PC-9 (cell line): ENCODE data around the gene PRCC.

Source experiments
- EZH2 ChIP-seq: fragments of 200-600 bp; sonication (generic); IDR thresholded peaks from 2 replicates; pipeline ENCODE4 v1.8.0; 2017; ENCODE audit warnings: antibody characterized with exemption, low read depth
- TF ChIP-seq, protein P1 (sequence below): fragments of 200-600 bp; sonication (generic); conservative IDR thresholded peaks from 2 replicates; pipeline ENCODE4 v1.6.1; 2017; ENCODE audit warnings: mixed run types, antibody characterized with exemption, mild to moderate bottlenecking, moderate library complexity

DNA sequence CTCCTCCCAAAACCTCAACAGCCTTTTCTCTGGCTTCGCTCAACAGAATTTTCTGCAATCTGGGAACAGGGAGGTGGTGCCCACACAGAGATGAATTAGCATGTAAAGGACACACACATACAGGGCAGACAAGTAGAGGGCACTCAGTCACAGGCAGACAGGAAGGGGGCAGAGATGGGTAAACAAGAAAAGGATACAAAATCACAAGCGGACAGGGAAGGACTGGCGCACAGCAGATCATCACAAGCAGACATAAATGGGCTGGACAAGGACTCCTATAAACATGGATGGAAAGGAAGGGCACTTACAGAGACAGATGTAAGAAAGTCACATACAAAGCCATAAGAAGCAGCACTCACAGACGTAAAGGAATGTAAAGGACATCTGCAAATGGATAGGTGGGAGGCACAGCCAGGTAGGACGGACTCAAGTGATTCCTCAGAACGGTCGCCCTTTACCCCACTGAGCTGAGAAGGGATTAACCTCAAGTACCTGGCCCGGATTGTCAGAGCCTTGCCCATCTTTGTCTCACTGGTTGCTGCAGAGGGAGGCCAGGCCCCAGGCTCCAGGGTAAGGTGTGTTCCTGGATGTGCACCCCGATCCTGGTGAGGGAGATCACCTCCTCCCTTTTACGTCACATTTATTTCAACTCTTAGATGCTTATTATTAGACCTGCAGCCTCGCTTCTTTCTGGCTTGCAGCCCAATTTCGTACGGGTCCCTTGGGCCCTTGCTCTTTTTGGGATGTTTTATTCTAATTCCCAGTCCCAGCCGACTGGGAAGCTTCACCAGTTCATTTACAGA lies 836 bp upstream of the PRCC start:
- TF ChIP-seq, protein P1, sequence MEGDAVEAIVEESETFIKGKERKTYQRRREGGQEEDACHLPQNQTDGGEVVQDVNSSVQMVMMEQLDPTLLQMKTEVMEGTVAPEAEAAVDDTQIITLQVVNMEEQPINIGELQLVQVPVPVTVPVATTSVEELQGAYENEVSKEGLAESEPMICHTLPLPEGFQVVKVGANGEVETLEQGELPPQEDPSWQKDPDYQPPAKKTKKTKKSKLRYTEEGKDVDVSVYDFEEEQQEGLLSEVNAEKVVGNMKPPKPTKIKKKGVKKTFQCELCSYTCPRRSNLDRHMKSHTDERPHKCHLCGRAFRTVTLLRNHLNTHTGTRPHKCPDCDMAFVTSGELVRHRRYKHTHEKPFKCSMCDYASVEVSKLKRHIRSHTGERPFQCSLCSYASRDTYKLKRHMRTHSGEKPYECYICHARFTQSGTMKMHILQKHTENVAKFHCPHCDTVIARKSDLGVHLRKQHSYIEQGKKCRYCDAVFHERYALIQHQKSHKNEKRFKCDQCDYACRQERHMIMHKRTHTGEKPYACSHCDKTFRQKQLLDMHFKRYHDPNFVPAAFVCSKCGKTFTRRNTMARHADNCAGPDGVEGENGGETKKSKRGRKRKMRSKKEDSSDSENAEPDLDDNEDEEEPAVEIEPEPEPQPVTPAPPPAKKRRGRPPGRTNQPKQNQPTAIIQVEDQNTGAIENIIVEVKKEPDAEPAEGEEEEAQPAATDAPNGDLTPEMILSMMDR, result no peak
- TF ChIP-seq EZH2, result no peak
